Measurements from ENCODE around the gene SIN3B.

- TF ChIP-seq CTCF (conservative IDR thresholded peaks at IDR 0.05 in 1 of 2, IDR thresholded peaks at IDR 0.05 in 1 of 2; ENCODE audit: extremely low read depth in 1 of 2, insufficient read depth in 1 of 2, low read depth in 1 of 2, low read length in 2 of 2) = no peak
- TF ChIP-seq EZH2 (IDR thresholded peaks at IDR 0.05; ENCODE audit: borderline replicate concordance, low read length) = no peak
Observed at GRCh38 chr19:16917401-16917800, 88.2 kb downstream of the SIN3B start.
